ENCODE results near the gene TLCD5. TPM values are rescaled to one million over a fixed set of nuclear protein-coding genes. Genes with fewer than 3 reads are reported as not detected.

TLCD5 gene
- total RNA-seq, result 1 to 10 TPM in 1 of 2 experiments, under 1 TPM in 1; 0.80 to 1.7 TPM

DNA sequence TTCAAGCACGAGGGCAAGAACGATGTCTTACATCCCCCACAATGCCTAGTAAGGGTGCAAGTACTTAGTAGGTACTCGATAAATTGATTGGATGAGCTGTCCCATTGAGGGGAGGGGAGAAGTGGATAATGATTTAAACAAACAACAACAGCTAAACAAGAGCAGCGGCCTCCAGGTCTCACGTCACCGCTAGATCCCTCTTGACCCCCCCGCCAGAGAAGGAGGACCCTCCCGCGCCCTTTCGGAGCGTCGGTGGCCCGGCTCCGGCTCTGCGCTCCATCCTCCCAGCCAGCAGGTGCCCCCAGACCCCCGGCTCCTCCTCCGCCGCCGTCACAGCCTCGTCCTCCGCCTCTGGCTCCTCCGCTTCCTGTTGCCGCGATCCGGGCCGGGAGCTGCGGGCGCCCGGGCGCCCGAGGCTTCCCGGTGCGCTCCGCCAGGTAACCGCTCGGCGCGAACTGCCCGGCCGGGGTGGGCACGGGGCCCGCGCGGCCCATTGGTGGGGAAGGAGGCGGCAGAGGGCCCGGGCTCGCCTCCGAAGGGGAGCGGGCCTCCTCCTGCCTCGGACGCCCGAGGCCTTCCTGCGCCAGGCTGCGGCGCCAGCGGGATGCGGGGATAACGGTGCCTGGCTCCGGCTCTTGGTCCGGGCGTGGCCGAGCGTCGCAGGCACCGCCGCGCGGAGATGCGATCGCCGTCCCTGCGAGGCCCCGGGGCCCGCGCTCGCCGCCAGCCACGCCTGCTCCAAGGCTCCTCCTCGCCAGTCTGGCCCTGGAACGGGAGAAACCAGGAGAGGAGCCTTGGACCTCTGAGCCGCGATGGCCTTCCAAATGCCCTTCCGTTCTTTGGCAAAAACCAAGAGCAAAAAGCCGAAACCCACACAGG is at the start of gene TLCD5:
TSS of gene TLCD5 (plus strand) at position 368 of the 879 bp plus-strand sequence. CDS start 2,143 bp downstream, outside the sequence.
- POLR2A ChIA-PET, result no interaction called here

DNA sequence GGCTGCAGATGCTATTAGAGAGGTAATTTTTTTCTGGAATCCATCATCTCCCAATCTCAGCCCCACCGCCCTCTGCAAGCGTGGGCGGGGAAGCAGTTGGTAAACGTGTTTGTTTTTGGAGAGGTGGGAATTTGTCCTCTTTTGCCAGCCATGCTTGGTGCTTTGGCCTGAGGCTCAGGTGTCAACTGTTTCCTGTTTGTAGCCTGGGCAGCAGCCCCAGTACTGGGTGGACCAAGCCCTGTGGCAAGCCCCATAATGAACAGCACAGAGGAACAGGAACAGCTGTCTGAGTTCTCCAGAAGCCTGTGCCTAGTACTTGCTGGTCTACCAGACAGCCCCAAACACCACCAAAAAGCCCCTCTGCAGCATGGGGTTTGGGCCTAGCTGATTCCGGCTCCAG is 45.6 kb upstream of the TLCD5 start:
- ChIA-PET CTCF (interaction anchor here (0.7 kb wide), 1 partner anchor 111 kb away, joined by 3 read pairs; no protein-coding TSS in a partner anchor), POLR2A (interaction anchor here (0.7 kb wide), 1 partner anchor 612 kb away, joined by 3 read pairs; no protein-coding TSS in a partner anchor)
- Mint-ChIP-seq H3K36me3 (ENCODE audit: low read depth) (no peaks in the 10 kb centered on the region), H3K4me3 (no peak overlapping the region), H3K27me3 (peaks cover 16% of the 10 kb centered on the region), H3K9me3 (ENCODE audit: low read depth) (no peaks in the 10 kb centered on the region), H3K27ac (no peak overlapping the region), H3K4me1 (no peaks in the 10 kb centered on the region)
- intact Hi-C loops (cut with DNase I, micrococcal nuclease), result no loop called here
- no peak for DNase-seq
- no peak for ATAC-seq

More for the DNA sequence above, at the start of gene TLCD5:
- ATAC-seq (peak; percentile 92), DNase-seq (peak; percentile 72)
- no peaks in the 10 kb centered on the region for H3K36me3 Mint-ChIP-seq (ENCODE audit: low read depth)
- peaks cover 15% of the 10 kb centered on the region for H3K4me1 Mint-ChIP-seq
- peak within 1 kb of the TSS; percentile 71 for H3K4me3 Mint-ChIP-seq
- intact Hi-C loops (cut with DNase I, micrococcal nuclease), result no loop called here
- H3K27me3 Mint-ChIP-seq, result peaks cover 51% of the 10 kb centered on the region
- H3K9me3 Mint-ChIP-seq (ENCODE audit: low read depth), result no peaks in the 10 kb centered on the region
- H3K27ac Mint-ChIP-seq, result no peak within 1 kb of the TSS
- CTCF ChIA-PET, result interaction anchor here (1.0 kb wide), 1 partner anchor 9 kb away, joined by 5 read pairs; no protein-coding TSS in a partner anchor

DNA sequence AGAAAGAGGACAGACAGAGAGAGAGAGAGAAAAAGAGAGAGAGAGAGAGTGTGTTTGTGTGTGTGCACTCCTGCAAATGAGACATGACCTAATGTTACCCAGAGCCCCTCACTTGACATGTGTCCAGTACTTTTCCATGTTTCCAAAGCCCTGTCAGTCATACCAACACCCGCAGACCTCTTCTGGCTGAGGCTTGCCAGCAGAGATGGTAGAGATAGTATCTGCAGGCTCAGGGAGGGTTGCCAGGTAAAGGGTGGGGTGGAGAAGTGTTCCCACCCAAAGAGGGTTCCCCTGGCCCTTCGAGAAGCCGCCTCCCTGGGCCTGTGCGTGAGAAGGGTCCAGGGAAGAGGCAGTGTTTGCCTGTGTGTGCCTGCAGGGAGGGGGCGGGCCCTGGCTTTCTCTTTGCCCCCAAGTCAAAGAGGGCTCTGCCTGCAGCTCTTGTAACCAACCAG is 44.5 kb upstream of the TLCD5 start:
- intact Hi-C loops (cut with DNase I, micrococcal nuclease), result no loop called here
- peaks cover 10% of the 10 kb centered on the region for H3K27me3 Mint-ChIP-seq
- H3K4me3 Mint-ChIP-seq, result no peak overlapping the region
- CTCF ChIA-PET, result interaction anchor here (0.7 kb wide), 1 partner anchor 13 kb away, joined by 3 read pairs; no protein-coding TSS in a partner anchor
- DNase-seq, result no peak
- no peaks in the 10 kb centered on the region for H3K36me3 Mint-ChIP-seq (ENCODE audit: low read depth)
- no peak overlapping the region for H3K27ac Mint-ChIP-seq
- POLR2A ChIA-PET, result no interaction called here
- no peak for ATAC-seq
- H3K4me1 Mint-ChIP-seq, result no peaks in the 10 kb centered on the region
- no peaks in the 10 kb centered on the region for H3K9me3 Mint-ChIP-seq (ENCODE audit: low read depth)

DNA sequence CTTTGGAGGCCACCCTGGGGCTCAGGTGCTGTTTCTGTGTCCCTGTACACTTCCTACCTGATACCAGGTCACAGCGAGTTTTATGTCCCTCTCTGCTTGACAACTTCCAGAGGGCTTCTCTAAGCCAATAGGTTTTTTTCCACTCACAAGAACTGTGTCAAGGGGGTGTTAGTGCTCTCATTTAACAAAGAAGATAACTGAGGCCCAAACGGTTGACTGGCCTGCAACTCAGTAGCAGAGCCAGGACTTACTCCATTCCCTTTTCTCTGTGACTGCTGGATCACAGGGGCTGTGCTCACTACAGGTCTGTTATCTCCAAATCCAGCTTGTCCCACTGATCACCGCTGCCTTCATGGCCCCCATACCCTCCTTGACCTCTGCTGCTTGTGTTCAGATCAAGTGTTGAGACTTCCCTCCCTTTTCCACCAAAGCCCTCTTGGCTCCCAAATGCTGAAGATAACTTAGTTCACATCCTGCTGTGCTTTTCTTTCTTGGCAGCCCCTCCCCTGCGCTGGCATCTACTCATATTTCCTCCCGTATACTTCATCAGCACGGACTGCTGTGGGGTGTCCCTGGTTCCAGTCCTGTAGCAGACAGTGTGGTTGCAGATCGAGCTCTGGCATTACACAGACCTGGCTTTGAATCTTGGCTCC is 43.8 kb upstream of the TLCD5 start:
- no peak for ATAC-seq
- H3K4me1 Mint-ChIP-seq, result no peaks in the 10 kb centered on the region
- ChIA-PET POLR2A (no interaction called here), CTCF (no interaction called here)
- no peak overlapping the region for H3K27ac Mint-ChIP-seq
- intact Hi-C loops (cut with DNase I, micrococcal nuclease), result no loop called here
- no peak for DNase-seq
- no peaks in the 10 kb centered on the region for H3K36me3 Mint-ChIP-seq (ENCODE audit: low read depth)
- H3K27me3 Mint-ChIP-seq, result peaks cover 4% of the 10 kb centered on the region
- H3K9me3 Mint-ChIP-seq (ENCODE audit: low read depth), result no peaks in the 10 kb centered on the region
- no peak overlapping the region for H3K4me3 Mint-ChIP-seq

DNA sequence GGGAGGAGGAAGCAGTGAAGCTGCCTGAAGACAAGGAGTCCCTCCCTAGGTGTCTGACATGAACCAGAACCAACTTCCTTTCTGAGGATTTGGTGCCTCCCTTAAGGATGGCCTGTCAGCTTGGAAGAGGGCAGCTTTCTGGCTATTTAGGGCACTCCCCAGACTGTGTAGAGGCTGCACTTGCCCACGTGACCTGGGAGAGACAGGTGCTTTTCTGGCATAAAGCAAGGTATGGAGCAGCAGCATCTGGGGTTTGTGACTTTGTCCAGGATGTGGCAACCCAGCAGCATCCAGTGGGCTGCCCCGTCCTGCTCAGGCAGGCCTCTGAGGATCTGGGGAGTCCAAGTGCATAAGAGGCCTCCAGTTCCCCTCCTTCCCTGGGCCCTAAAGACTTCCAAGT is 42.0 kb upstream of the TLCD5 start:
- no peak overlapping the region for H3K4me3 Mint-ChIP-seq

DNA sequence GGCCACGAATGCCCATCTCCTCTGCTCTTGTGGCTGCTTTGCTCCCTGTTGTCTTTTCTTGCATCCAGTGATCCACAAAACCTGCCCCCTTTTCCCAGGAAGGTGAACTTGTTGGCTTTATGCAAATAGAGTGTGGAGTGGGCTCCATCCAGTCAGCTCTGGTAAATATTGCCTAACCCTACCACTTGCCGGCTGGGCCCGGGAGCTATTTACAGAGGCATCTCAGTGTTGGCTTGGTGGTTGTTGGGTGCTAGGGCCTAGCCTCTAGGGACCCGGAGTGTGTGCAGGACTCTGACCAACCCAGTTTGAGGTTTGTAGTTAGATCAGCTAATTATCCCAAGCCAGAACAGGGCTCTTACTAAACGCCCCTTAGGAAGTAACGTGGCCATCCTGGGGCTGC is 40.8 kb upstream of the TLCD5 start:
- intact Hi-C loops (cut with DNase I, micrococcal nuclease), result no loop called here
- DNase-seq (no peak), ATAC-seq (no peak)
- Mint-ChIP-seq H3K27ac (no peak overlapping the region), H3K4me3 (no peak overlapping the region), H3K27me3 (peaks cover 11% of the 10 kb centered on the region), H3K36me3 (ENCODE audit: low read depth) (no peaks in the 10 kb centered on the region), H3K4me1 (no peaks in the 10 kb centered on the region), H3K9me3 (ENCODE audit: low read depth) (no peaks in the 10 kb centered on the region)
- ChIA-PET CTCF (no interaction called here), POLR2A (no interaction called here)

More for the DNA sequence above, 42.0 kb upstream of the TLCD5 start:
- intact Hi-C loops (cut with DNase I, micrococcal nuclease), result no loop called here
- ChIA-PET POLR2A (no interaction called here), CTCF (interaction anchor here (0.5 to 1.1 kb wide), 2 partner anchors 18 to 20 kb away, joined by 3 to 4 read pairs; no protein-coding TSS in a partner anchor)
- ATAC-seq (no peak), DNase-seq (no peak)
- no peaks in the 10 kb centered on the region for H3K9me3 Mint-ChIP-seq (ENCODE audit: low read depth)
- peaks cover 7% of the 10 kb centered on the region for H3K27me3 Mint-ChIP-seq
- H3K27ac Mint-ChIP-seq, result no peak overlapping the region
- no peaks in the 10 kb centered on the region for H3K36me3 Mint-ChIP-seq (ENCODE audit: low read depth)
- no peaks in the 10 kb centered on the region for H3K4me1 Mint-ChIP-seq

DNA sequence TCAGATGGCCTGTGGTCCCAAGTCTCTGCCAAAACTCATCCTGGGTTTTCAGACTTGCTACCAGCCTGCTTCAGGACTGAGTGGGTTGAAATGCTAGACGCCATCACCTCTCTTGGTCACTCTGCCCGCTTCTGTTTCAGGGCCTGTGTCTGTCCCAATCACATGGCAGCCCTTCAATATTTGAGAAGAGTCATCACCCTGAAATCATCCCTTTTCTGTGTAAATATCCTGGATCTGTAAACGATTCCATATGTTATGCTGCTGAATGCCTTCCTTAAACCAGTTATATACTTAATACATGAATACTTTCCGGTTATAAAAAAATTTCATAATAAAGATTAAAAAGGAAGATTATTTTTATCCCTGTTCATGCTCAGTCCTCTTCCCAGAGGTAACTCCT is 39.8 kb upstream of the TLCD5 start:
- CTCF ChIA-PET, result interaction anchor here (0.6 kb wide), 1 partner anchor 147 kb away, joined by 3 read pairs; no protein-coding TSS in a partner anchor
- peaks cover 18% of the 10 kb centered on the region for H3K27me3 Mint-ChIP-seq
- H3K27ac Mint-ChIP-seq, result no peak overlapping the region
- H3K36me3 Mint-ChIP-seq (ENCODE audit: low read depth), result no peaks in the 10 kb centered on the region
- ATAC-seq, result no peak
- H3K4me1 Mint-ChIP-seq, result no peaks in the 10 kb centered on the region
- no peaks in the 10 kb centered on the region for H3K9me3 Mint-ChIP-seq (ENCODE audit: low read depth)
- intact Hi-C loops (cut with DNase I, micrococcal nuclease), result no loop called here
- POLR2A ChIA-PET, result no interaction called here
- no peak overlapping the region for H3K4me3 Mint-ChIP-seq
- DNase-seq, result no peak

DNA sequence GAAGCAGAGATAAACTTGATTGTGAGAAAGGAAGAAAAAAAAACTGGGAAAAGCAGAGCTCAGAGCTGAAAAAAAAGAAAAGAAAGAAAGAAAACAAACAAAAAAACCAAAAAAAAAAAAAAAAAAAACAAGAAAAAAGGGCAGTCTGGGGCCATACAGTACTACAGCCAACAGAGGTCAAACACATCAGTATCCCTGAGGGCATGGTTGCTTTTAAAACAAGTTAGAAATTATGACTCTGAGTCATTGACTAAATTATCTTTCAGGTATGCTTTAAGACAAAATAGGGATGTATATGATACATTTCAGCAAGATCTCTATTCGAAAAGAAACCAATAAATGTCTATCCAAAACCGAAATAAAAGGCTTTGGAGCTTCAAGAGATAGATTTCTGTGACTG is 37.1 kb upstream of the TLCD5 start:
- H3K4me1 Mint-ChIP-seq, result no peaks in the 10 kb centered on the region
- intact Hi-C loops (cut with DNase I, micrococcal nuclease), result no loop called here
- no peaks in the 10 kb centered on the region for H3K9me3 Mint-ChIP-seq (ENCODE audit: low read depth)
- ChIA-PET CTCF (interaction anchor here (0.7 to 3.5 kb wide), 5 partner anchors 12 to 645 kb away, joined by 3 to 15 read pairs (median 3); no protein-coding TSS in a partner anchor), POLR2A (interaction anchor here (0.6 kb wide), 1 partner anchor 119 kb away, joined by 11 read pairs; no protein-coding TSS in a partner anchor)
- peaks cover 22% of the 10 kb centered on the region for H3K27me3 Mint-ChIP-seq
- H3K36me3 Mint-ChIP-seq (ENCODE audit: low read depth), result no peaks in the 10 kb centered on the region
- DNase-seq, result no peak
- no peak overlapping the region for H3K27ac Mint-ChIP-seq
- no peak for ATAC-seq
- H3K4me3 Mint-ChIP-seq, result no peak overlapping the region

DNA sequence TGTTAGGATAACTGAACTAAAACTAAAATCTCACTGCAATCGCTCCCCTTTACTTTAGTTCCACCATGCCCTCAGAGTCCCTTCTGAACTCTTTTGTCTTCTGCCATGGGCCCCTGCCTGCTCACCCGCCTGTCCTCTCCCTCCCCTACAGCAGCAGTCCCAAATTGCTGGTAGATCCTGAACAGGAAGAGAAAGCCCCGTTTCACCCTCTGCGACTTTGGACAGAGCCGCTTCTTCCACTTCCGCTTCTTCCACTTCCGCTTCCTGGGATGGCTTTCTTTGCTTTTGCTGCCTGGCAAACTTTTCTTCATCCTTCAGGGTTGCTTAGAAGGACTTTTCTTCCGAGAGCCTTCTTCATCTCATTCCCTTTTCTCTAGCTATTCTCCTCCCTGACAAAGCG is 35.7 kb upstream of the TLCD5 start:
- ChIA-PET POLR2A (no interaction called here), CTCF (interaction anchor here (0.5 to 3.5 kb wide), 6 partner anchors 9 to 278 kb away, joined by 3 to 15 read pairs (median 4); no protein-coding TSS in a partner anchor)
- H3K27ac Mint-ChIP-seq, result no peak overlapping the region
- no peak overlapping the region for H3K4me3 Mint-ChIP-seq
- ATAC-seq, result no peak
- no peak for DNase-seq
- intact Hi-C loops (cut with DNase I, micrococcal nuclease), result no loop called here
- H3K36me3 Mint-ChIP-seq (ENCODE audit: low read depth), result no peaks in the 10 kb centered on the region
- no peaks in the 10 kb centered on the region for H3K4me1 Mint-ChIP-seq
- H3K27me3 Mint-ChIP-seq, result peaks cover 25% of the 10 kb centered on the region
- no peaks in the 10 kb centered on the region for H3K9me3 Mint-ChIP-seq (ENCODE audit: low read depth)

DNA sequence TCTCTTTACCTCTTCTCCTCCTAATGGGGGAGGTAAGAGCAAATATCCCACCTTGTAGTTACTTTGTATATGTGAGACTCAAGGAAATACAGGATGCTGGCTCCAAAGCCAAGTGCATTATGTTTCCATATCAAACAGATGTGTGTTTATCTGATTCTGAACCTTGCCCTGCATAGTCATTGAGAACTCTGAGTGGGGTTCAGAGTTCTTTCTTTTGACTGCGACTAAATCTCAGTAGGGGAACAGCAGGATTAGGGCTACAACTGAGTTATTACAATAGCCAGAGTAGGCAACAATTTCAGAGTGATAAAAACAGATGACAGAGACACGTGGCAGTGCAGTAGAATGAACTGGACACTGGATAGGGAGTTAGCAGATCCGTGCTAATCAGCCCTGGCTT is 34.1 kb upstream of the TLCD5 start:
- DNase-seq, result no peak
- Mint-ChIP-seq H3K27me3 (peaks cover 36% of the 10 kb centered on the region), H3K9me3 (ENCODE audit: low read depth) (no peaks in the 10 kb centered on the region), H3K4me3 (no peak overlapping the region), H3K36me3 (ENCODE audit: low read depth) (no peaks in the 10 kb centered on the region), H3K4me1 (no peaks in the 10 kb centered on the region), H3K27ac (no peak overlapping the region)
- CTCF ChIA-PET, result interaction anchor here (0.5 kb wide), 1 partner anchor 17 kb away, joined by 3 read pairs; no protein-coding TSS in a partner anchor
- ATAC-seq, result no peak
- intact Hi-C loops (cut with DNase I, micrococcal nuclease), result no loop called here
- POLR2A ChIA-PET, result no interaction called here

DNA sequence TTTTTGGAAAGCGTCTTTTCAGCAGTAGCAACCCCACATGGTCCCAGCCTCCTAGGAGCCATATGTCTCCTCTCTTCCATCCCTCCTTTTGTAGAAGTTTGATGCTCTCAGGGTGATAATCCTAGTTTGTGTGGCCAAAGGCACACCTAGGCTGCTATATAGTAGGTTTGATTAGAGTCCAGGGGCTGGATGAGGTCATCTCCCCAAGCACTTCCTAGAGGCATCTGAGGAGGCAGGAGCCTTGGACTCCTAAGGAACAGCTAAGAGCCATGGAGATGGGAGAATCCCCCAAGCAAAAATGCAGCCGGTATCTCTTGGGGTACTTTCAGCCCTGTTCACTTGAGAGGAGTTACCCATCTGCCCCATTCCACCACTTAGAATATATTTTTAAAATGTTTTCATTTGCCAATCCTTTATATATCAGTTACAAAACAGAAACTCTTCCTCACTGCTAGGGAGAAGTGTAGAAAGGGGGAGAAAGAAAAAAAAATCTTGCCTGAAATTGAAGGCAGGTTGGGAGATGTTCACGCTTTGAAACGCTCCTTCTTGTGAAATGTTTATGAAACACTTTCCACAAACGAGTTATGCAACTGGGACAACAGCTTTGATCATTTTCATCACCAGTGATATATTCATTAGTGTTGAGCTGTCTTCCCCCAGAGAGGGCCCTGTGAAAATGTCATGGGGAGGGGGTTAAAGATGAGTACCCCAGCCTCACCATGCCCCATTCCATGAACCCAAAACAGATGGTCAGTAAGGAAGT is 31.9 kb upstream of the TLCD5 start:
- Mint-ChIP-seq H3K4me3 (no peak overlapping the region), H3K27ac (no peak overlapping the region), H3K4me1 (no peaks in the 10 kb centered on the region), H3K27me3 (peaks cover 45% of the 10 kb centered on the region), H3K36me3 (ENCODE audit: low read depth) (no peaks in the 10 kb centered on the region), H3K9me3 (ENCODE audit: low read depth) (no peaks in the 10 kb centered on the region)
- intact Hi-C loops (cut with DNase I, micrococcal nuclease), result no loop called here
- ChIA-PET POLR2A (no interaction called here), CTCF (interaction anchor here (1.9 kb wide), 1 partner anchor 10 kb away, joined by 7 read pairs; no protein-coding TSS in a partner anchor)
- DNase-seq, result no peak
- ATAC-seq, result no peak

Measured in activated CD4-positive, alpha-beta T cell treated with anti-CD3 and anti-CD28 coated beads for 36 hours (primary cell).